GM19324 (cell line): Measurements from ENCODE around the gene APBA2.

ENCODE experiments used
- ATAC-seq: cut with Tn5 transposase; IDR thresholded peaks from one replicate; pipeline ENCODE4 v1.9.1; 2021; ENCODE audit warnings: mild to moderate bottlenecking, moderate library complexity; ENCODE audit not compliant: unreplicated experiment, low FRiP score

The APBA2 gene

GRCh38 chr15:28933710-28934445, 48.1 kb downstream of the APBA2 start:
- ATAC-seq: no peak

GRCh38 chr15:28934645-28935044, 48.9 kb downstream of the APBA2 start:
- no peak for ATAC-seq

DNA sequence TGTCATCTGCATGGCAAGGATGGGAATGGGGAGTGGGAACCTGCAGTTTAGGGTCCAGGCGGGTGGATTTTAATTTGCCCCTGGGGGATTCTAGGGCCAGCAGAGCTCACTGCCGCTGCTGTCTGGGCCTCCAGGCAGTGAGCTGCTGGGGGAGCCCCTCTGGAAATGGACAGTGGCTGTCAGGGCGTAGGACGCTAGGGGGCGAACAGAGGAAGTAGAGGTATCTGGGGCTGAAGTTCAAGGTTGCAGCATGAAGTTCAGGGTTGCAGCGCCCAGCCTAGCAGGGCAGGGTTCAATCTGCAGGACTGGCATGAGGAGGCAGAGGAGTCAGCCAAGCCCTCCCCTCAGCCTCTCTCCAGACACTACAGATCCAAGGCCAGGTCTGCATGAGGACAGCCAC, 49.5 kb downstream of the APBA2 start:
- no peak for ATAC-seq

GRCh38 chr15:28936081-28936480, 50.3 kb downstream of the APBA2 start:
- no peak for ATAC-seq

DNA sequence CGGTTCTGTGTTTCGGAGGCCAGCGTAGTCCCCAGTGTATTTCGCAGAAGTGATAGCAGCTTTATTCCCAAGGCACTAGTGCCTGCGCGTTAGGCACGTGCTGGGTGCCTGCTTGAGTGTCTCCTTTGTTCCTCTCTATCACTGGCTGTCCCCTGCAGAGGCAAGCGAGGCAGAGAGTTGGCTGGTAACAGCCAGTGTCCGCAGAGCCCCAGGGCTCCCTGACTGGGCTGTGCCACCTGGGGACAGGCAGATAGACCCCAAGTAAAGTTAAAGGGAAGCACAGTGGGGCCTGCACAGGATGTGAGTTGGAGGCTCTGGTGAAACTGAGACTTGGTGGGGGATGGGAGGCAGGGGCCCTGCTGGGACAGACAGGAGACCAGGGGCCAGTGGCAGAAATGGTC, 50.7 kb downstream of the APBA2 start:
- no peak for ATAC-seq

DNA sequence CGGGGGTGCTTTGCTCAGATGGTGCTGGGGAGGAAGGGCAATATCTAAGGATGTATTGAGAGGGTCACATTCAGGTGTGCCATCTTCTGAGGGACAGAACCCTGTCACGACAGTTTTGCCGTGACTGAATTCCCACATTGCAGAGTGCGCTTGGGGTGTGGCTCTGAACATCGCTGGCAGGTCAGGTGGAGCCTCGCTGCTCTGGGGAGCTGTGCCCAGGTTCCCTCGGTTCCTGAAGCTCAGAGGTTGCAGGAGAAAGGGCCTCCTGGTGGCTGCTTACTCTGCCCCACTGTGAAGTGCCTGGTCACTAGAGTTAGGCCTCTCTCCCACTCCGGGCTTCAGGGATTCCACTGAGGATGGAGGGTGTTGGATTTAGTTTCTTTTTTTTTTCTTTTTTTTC, 51.5 kb downstream of the APBA2 start:
- no peak for ATAC-seq

DNA sequence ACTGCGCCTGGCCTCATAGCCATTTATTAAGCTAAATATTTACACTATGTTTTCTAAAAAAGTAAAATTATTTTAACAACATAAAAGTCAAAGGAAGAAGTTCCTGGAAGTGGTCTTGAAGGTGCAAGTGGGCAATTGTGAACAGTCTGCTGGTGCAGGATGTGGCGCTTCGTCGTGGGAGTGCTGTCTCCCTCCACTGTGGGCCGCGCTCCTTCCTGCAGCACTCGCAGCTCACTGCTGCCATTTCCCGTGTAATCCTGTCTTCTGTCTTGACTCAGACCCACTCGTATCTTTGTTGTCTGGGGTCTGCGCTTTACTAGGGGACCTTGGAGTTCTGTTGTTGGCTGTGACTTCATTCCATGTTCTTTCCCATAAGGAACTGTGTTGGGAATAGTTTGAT, 56.3 kb downstream of the APBA2 start:
- ATAC-seq: no peak

- no peak for ATAC-seq
Measured at GRCh38 chr15:28942571-28942970, 56.8 kb downstream of the APBA2 start.

DNA sequence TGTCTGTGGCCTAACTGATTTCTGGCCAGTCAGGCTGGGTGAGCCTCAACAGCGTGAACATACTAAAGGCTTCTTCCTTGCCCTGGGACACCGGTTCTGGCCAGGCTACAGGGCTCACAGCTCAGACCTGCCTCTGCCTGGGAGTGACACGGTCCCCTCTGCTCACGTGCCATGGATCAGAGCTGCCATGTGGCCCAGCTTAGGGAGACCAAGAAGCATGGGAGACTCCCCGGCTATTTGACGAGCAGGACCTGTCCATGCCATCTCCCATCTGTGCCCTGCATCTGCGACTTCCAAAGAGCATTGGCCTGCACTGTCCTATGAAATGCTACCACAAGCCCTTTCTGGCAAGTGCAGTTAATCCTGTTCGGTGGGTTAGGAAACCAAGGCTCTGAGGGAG, 57.4 kb downstream of the APBA2 start:
- no peak for ATAC-seq

DNA sequence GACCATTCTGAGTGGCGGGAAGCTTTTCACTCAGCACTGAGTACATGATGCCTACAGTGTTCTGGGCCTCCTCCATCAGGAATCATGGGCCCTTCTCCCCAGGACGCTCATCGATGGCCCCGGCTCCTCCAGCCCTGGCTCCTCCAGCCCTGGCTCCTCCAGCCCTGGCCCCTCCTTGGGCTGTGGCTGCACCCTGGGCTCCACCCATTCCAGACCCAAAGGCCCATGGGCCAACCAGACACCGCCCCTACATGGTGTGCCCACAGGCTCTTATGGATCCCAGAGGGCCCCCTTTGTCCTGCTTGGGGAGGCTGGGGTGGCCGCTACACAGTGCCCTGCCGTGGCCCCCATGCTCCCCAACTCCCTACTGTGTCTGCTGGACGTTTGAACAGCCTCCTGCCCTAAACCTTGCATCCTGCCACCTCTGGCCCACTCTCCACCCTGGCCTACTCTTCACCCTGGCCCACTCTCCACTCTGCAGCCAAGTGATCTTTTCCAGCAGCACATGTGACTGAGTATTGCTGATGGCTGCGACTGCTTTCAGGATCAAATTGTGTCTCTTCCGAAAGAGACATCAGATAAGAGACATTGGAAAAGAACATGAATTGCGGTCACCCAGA, 57.9 kb downstream of the APBA2 start:
- ATAC-seq: no peak

DNA sequence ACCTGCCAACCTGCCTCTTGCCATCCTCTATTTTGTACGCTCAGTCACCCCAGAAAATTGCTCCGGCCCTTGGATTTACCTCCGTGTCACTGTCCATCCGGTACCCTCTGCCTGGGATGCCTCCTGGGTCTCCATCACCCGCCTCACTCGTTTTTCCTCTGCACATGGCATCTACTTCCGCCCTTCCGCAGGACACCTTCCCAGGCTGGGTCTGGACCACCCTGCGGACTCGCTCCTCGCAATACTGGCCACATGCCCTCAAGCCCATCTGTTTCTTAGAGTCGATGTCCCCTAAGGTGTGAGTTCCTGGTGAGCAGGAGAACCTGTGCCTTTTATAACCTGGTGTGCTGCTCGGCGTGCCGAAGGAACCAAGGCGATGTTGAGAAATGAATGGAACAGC, 58.5 kb downstream of the APBA2 start:
- no peak for ATAC-seq

DNA sequence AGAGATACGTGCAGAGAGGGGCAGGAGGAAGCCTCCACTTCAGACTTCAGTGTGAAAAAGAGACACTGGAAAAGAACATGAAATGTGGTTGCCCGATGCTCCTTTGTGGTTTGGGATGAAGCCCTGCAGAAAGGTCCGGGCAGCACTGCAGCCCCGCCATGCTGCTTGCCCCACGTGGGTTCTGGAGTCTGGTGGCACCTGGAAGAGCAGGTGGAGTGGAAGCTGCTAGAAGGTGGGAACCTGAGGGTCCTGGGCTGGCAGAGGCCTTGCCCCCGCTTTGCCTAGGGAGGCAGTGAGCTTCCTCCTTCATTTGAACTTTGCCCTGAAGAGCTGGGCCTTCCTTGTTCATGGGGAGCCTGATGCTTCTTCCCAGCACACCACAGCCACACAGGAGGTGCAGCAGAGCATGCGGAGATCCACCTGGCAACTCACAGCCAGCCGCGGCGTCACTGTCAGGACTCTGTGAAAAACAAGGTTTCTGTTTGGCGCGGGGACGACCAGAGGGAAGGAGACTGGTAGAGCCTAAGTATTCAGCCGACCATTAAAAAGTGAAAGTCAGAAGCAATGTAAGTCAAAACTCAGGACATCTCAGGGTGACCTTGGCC, 59.0 kb downstream of the APBA2 start:
- no peak for ATAC-seq

DNA sequence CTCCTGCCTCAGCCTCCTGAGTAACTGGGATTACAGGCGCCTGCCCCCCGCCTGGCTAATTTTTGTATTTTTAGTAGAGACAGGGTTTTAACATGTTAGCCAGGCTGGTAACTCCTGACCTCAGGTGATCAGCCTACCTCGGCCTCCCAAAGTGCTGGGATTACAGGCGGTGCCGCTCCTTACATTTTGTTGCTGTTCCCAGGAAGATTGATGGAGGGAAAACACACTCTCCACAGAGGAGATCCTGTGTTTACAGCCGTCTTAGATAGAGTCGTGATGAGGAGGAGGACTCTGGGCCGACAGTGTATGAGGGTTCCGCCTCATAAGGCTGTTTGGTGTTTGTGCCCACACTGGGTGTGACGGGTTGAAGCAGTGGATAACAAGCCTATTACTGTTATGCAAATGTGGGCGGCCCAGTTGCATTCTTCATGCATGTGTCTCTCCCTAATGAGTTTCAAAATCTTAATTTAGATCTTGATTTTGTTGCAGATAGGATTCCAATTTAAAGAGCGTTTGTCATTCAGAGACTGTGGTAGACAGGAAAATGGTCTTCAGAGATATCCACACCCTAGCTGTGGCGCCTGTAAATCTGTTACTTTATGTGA, 60.0 kb downstream of the APBA2 start:
- ATAC-seq: no peak

- no peak for ATAC-seq
Measured at GRCh38 chr15:28946803-28947202, 61.0 kb downstream of the APBA2 start.

- ATAC-seq: no peak
Measured at GRCh38 chr15:28947221-28947674, 61.5 kb downstream of the APBA2 start.

GRCh38 chr15:28948036-28948435, 62.3 kb downstream of the APBA2 start:
- ATAC-seq: no peak

- no peak for ATAC-seq
Measured at GRCh38 chr15:28950916-28951315, 65.1 kb downstream of the APBA2 start.

- no peak for ATAC-seq
Measured at GRCh38 chr15:28952666-28953491, 67.1 kb downstream of the APBA2 start.

DNA sequence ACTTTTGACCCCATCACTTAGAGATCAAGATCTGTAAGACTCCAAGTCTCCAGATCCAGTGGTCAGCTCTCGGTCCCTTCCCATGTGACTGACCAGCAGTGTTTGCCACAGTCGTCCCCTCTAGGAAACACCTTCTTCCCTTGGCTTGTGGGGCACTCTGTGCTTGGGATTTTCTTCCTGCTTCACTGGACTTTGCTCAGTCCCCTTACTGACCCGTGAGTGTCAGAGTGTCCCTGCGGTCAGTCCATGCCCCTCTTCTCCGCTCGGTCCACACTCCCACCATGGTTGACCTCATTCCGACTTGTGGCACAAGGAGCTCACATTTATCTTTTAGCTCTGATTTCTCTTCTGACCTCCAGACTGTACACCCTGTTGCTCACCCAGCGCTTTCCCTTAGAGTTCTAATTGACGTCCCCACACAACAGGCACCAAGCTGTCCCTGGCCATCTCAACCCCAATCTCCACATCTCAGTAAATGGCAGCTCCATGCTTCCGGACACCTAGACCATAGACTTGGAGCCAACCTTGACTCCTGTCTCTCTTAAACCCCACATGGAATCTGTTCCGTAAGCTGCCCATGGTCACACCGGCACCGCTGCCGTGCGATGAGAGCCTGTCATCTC, 67.9 kb downstream of the APBA2 start:
- ATAC-seq: no peak

- ATAC-seq: no peak
Measured at GRCh38 chr15:28954466-28955159, 68.8 kb downstream of the APBA2 start.
